Measurements from ENCODE around the gene ARSB. TPM values are rescaled to one million over a fixed set of nuclear protein-coding genes. Genes with fewer than 3 reads are reported as not detected.

Gene ARSB
- total RNA-seq, 1 experiment from 2014 or later: 11.4 TPM

GRCh38 chr5:78889369-78890140 is 95.6 kb downstream of the ARSB start:
- H3K9ac ChIP-seq (ENCODE audit: extremely low read depth, insufficient read length, low read length): no peak overlapping the region
- no CpG with 5 or more reads among the region's 6 CpGs for WGBS (ENCODE audit: extremely low coverage, insufficient read length, low lambda C conversion rate)
- H3K56ac ChIP-seq (ENCODE audit: insufficient read length, low read depth, low read length): no peak overlapping the region
- no peaks in the 10 kb centered on the region for H3K9me3 ChIP-seq (ENCODE audit: control insufficient read depth, low read depth, low read length)
- H2AK5ac ChIP-seq (ENCODE audit: insufficient read length, low read length): no peak overlapping the region
- no peak overlapping the region for H2BK20ac ChIP-seq (ENCODE audit: low read depth, low read length, poor library complexity, severe bottlenecking)
- H2BK5ac ChIP-seq (ENCODE audit: insufficient read length, low read length): no peak overlapping the region
- H3K23me2 ChIP-seq (ENCODE audit: insufficient read length, low read depth, low read length, poor library complexity, severe bottlenecking): no peaks in the 10 kb centered on the region
- no peaks in the 10 kb centered on the region for H3K79me1 ChIP-seq (ENCODE audit: insufficient read depth, low read depth, low read length, poor library complexity, severe bottlenecking)
- H2BK120ac ChIP-seq (ENCODE audit: low read depth, low read length, poor library complexity, severe bottlenecking): no peak overlapping the region
- no peak overlapping the region for H2AFZ ChIP-seq (ENCODE audit: low read length)
- no peak for DNase-seq
- H3K23ac ChIP-seq (ENCODE audit: insufficient read length, low read depth, low read length): no peak overlapping the region
- no peak overlapping the region for H4K8ac ChIP-seq (replicated peaks; ENCODE audit: insufficient read length, low read depth, low read length)
- no peak overlapping the region for H3K27ac ChIP-seq (ENCODE audit: insufficient read length, low read depth, low read length)
- no peak overlapping the region for H2BK12ac ChIP-seq (ENCODE audit: insufficient read length, low read depth, low read length)
- no peaks in the 10 kb centered on the region for H3K79me2 ChIP-seq (ENCODE audit: insufficient read depth, low read length)
- no peak overlapping the region for H4K91ac ChIP-seq (ENCODE audit: insufficient read length, low read depth, low read length)
- no peaks in the 10 kb centered on the region for H4K20me1 ChIP-seq (ENCODE audit: control insufficient read depth, insufficient read depth, insufficient read length)
- no peak overlapping the region for H3K4me3 Mint-ChIP-seq
- H3K18ac ChIP-seq (ENCODE audit: insufficient read length, low read depth, low read length): no peak overlapping the region
- peaks cover 3 to 4% of the 10 kb centered on the region in 2 experiments; a peak in 2 of 4 replicates for H3K4me1 Mint-ChIP-seq
- 0 out of 7 replicates have a peak, but pooled peaks cover 0 to 1% (median 0%) of the 10 kb centered on the region in 3 experiments for H3K36me3 Mint-ChIP-seq (ENCODE audit: insufficient read depth in 1 of 3, low read depth in 3 of 3)
- H3K4me2 ChIP-seq (ENCODE audit: insufficient read depth, insufficient read length, low read length): no peak overlapping the region
- H2BK15ac ChIP-seq (ENCODE audit: low read depth, low read length): no peak overlapping the region
- H3T11ph ChIP-seq (ENCODE audit: low read length): no peak overlapping the region
- TF ChIP-seq CTCF (conservative IDR thresholded peaks at IDR 0.05): no peak
- H3K4ac ChIP-seq (ENCODE audit: low read depth, low read length): no peak overlapping the region
- H3K27me3 ChIP-seq (ENCODE audit: insufficient read depth, low read length): no peaks in the 10 kb centered on the region
- H4K5ac ChIP-seq (ENCODE audit: insufficient read length, low read depth, low read length): no peak overlapping the region
- H3K27ac Mint-ChIP-seq: no peak overlapping the region
- no peaks in the 10 kb centered on the region; the same call in 1 of the 2 replicates for H3K4me1 ChIP-seq (ENCODE audit: insufficient read depth, low read length)
- no peaks in the 10 kb centered on the region for H3K27me3 Mint-ChIP-seq (ENCODE audit: low read depth)
- no peak overlapping the region for H3K14ac ChIP-seq (ENCODE audit: insufficient read depth, low read length)
- H3K9me3 Mint-ChIP-seq: no peaks in the 10 kb centered on the region

All from H9 (cell line).